GM20000 (cell line): ENCODE measurements around the gene FBXO2.
A peak's percentile ranks its signal among the peaks of the same experiment; 100 is the strongest.

Experiments
- DNase-seq: peaks from one replicate; pipeline ENCODE4 v3.0.0; 2012; ENCODE audit warnings: low spot score
- TF ChIP-seq, protein P1 (sequence below): IDR thresholded peaks from 2 replicates; pipeline ENCODE4 v1.5.1; 2012; ENCODE audit warnings: mild to moderate bottlenecking, control low read depth; ENCODE audit errors: extremely low read depth, missing control alignments

FBXO2 gene

DNA sequence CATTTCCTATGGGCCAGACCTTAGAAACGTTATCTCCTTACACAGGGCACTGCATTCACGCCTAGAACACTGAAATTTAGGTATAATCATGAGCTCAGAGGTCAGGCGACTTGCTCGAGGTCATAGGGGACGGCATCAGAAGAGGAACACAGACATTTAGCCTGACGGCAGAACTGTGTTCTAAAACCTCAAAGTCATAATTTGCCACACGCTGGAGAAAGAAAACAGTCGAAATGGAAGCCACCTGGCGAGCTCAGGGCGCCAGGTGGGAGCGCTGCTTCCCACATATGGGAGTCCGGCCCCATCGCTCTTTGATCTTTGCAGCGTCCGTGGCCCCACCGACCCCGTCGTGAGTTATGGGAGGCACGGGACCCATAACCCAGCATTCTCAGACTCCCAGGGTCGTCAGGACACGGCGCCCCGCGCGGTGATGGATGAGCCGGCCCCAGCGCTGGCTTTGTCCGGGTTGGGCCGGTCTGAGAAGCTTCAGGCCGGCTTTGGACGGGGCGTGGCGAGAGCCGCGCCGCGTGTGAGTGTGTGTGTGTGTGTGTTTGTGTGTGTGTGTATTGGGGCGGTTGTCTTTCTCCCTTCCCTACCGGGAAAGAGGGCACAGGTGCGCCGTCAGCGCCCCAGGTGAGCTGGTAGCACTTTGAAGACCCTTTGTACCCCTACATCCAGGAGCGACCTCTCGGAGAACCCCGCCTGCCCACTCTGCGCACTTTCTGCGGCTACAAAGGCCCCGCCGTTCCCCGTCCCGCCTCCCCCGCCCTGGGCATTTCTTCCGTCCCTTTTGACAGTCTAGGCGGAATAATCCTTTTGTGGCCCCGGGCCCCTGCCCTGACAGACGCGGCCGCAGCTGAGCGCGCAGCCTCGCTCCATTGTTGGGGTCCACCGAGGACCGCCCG lies 36.4 kb upstream of the FBXO2 start:
- DNase-seq: no peak
- TF ChIP-seq, protein P1, sequence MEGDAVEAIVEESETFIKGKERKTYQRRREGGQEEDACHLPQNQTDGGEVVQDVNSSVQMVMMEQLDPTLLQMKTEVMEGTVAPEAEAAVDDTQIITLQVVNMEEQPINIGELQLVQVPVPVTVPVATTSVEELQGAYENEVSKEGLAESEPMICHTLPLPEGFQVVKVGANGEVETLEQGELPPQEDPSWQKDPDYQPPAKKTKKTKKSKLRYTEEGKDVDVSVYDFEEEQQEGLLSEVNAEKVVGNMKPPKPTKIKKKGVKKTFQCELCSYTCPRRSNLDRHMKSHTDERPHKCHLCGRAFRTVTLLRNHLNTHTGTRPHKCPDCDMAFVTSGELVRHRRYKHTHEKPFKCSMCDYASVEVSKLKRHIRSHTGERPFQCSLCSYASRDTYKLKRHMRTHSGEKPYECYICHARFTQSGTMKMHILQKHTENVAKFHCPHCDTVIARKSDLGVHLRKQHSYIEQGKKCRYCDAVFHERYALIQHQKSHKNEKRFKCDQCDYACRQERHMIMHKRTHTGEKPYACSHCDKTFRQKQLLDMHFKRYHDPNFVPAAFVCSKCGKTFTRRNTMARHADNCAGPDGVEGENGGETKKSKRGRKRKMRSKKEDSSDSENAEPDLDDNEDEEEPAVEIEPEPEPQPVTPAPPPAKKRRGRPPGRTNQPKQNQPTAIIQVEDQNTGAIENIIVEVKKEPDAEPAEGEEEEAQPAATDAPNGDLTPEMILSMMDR: no peak

DNA sequence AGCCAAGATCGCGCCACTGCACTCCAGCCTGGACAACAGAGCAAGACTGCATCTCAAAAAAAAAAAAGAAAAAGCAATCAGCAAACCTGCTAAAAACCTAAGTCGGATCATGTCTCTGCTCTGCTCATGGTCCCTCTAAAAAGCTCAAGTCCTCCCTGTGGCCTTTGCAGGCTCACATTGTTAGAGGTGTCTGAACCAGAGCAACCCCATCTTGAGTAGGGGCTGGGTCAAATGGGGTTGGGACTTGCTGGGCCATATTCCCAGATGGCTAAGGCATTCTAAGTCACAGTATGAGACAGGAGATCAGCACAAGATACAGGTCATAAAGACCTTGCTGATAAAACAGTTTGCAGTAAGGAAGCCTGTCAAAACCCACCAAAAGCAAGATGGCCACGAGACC lies 34.3 kb upstream of the FBXO2 start:
- DNase-seq: no peak
- TF ChIP-seq, protein P1: no peak

DNA sequence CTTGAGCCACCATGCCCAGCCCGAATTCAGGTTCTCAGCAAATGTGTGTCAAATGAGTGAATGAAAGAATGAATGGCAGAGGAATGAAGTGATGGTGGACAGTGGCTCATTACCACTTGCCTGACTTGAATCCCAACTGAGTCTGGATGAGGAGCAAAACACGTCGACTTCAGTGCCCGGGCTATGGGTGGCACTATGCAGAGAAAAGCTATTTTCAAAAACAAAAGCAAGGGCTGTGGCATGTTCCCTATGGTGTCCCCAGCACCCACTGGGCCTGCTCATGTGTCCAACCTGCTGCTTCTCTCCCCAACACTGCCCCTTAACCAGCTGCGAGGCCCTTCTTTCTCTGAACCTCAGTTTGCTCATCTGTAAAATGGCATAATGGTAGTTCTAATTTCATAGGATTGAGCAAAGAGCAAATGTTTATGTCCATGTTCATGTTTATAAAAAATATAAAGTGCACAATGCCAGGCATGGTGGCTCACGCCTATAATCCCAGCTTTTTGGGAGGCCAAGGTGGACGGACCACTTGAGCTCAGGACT lies 31.1 kb upstream of the FBXO2 start:
- TF ChIP-seq, protein P1: no peak

DNA sequence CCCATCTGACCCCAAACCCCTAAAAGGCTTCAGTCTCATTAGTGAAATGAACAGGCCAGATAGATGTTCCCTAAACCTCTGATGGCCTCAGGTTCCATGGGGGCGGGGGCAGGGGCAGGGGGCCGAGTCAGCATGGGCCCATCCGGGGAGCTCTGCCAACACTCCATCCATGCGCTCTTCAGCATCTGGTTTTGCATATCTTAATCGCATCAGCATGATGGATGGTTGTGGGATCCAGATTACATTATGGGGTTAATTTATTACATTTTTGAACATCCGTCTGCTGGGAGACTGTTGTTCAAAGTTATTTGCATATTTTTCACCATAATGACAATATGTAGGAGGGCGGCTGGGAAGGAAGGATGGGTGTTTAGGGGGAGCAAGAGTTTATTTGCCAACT lies 29.8 kb upstream of the FBXO2 start:
- no peak for DNase-seq
- TF ChIP-seq, protein P1: no peak

More for the DNA sequence above, 31.1 kb upstream of the FBXO2 start:
- no peak for DNase-seq

DNA sequence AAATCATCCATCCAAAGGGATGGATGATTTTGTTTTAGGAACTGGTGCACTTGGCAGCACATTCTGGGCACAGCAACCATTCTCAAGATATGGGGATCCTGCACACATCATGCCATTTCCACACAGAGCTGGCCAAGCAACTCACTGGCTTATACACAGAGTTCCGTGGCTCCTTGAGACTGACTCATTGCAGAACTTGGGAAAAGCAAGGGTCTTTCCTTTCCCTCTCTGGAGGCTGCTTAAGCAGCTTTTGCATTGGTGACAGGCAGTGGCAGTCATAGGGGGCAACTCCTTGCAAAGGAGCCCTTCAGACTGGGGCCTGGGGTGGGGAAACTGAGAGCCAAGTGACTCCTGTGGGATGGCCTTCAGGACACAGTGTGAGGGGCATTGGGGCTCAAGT lies 28.6 kb upstream of the FBXO2 start:
- TF ChIP-seq, protein P1: no peak
- no peak for DNase-seq

DNA sequence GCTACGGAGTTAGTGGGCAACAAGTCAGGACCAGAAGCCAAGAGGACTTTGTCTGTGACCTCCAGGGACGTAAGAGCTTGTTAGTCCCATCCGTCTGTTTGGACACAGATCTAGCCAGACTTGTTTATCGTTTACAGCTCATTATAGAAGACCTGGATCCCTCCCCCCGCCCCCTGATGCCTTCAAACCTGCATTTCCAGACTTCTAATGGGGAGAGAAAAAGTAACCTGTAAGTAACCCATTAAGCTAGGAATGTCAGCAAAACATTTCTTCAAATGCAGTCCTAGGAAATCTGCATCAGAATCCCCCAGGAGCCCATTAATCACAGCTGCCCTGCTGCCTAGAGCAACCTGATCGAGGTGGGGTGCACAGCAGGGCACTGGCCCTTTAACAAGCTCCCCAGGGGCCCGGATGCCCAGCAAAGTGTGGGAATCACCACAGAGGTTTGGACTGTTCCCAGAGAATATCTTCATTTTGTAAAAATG lies 28.1 kb upstream of the FBXO2 start:
- TF ChIP-seq, protein P1: no peak
- DNase-seq: no peak

DNA sequence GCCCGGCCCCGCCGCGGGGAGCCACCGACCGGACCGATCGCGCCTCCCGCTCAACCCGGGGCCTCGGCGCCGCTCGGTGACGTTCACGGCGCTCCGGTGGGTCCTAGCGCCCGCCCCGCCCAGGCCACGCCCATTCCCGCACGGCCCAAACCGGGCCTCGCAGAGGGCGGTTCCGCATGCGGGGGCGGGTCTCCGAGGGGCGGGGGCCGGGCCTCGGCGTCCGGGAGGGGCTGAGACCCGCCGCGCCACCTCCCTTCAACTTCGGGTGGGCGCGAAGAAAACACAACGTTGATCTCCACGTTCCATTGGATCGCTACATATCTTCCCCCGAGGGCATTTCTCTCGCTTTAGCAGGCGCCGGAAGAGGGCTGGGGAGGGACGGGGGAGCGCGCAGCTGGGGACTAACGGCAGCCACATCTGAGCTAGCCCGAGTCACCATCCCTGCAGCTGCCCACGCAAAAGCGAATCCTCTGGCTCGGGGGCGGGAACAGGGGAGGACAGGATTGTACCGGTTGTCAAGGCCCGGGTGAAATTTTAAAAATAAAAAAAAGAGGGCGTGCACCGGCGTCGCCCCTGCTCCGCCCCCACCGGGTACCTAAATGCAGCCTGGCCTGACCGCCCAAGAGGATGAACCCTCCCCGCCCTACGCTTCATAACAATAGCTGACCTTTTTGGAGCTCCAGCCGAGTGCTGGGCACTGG lies 27.0 kb upstream of the FBXO2 start, which contains the start of gene MAD2L2:
MAD2L2 (minus strand) TSS at position 78 of the 701 bp plus-strand sequence. CDS start 547 bp downstream, outside the sequence.
- DNase-seq: peak; percentile 98
- TF ChIP-seq, protein P1: no peak
